Loucy (cell line): Measurements from ENCODE around the gene COMMD10.

ENCODE experiments used
- CTCF ChIP-seq: fragments of 200-600 bp; sonication (generic); conservative IDR thresholded peaks from 2 replicates; pipeline ENCODE4 v1.5.1; 2014; ENCODE audit warnings: mild to moderate bottlenecking, antibody characterized with exemption, low read length
- EZH2phosphoT487 ChIP-seq: fragments of 200-600 bp; IDR thresholded peaks from 2 replicates; pipeline ENCODE4 v1.6.1; 2018; ENCODE audit warnings: antibody characterized with exemption, mild to moderate bottlenecking, moderate library complexity, borderline replicate concordance

- TF ChIP-seq EZH2phosphoT487: no peak
- no peak for TF ChIP-seq CTCF
Measured at GRCh38 chr5:116098998-116099397, 14.2 kb downstream of the COMMD10 start.
